Liver (tissue), 9 donors: ENCODE measurements around the gene MLLT3. TPM values are rescaled to one million over a fixed set of nuclear protein-coding genes. Genes with fewer than 3 reads are reported as not detected.

ENCODE experiments used
- DNase-seq: peaks from one replicate; pipeline ENCODE4 v3.0.0-alpha.2; 2017; ENCODE audit warnings: low spot score
- H3K27ac ChIP-seq, 2 donors: one replicate each; pipeline ENCODE4 v1.7.0; 2013; ENCODE audit warnings: inconsistent platforms in 2 of 2, low read length in 2 of 2, control low read depth in 1 of 2, low read depth in 1 of 2, mild to moderate bottlenecking in 1 of 2
- H3K27me3 ChIP-seq, 4 donors: one replicate each; pipeline versions ENCODE4 v1.6.1 to v1.7.0; 2013; ENCODE audit warnings: low read length in 3 of 4, inconsistent platforms in 1 of 4, mild to moderate bottlenecking in 1 of 4, moderate library complexity in 1 of 4; ENCODE audit not compliant: control insufficient read depth in 4 of 4, insufficient read depth in 4 of 4
- H3K36me3 ChIP-seq, 4 donors: one replicate each; pipeline versions ENCODE4 v1.6.1 to v1.7.0; 2013; ENCODE audit warnings: low read length in 3 of 4, mild to moderate bottlenecking in 3 of 4, low read depth in 1 of 4, moderate library complexity in 1 of 4; ENCODE audit not compliant: control insufficient read depth in 4 of 4, insufficient read depth in 3 of 4
- H3K4me1 ChIP-seq, 4 donors: one replicate each; pipeline versions ENCODE4 v1.6.1 to v1.7.0; 2013; ENCODE audit warnings: low read length in 3 of 4, mild to moderate bottlenecking in 3 of 4, moderate library complexity in 1 of 4; ENCODE audit not compliant: control insufficient read depth in 4 of 4, insufficient read depth in 4 of 4
- H3K4me3 ChIP-seq, 3 donors: one replicate each; pipeline versions ENCODE4 v1.6.1 to v1.7.0; 2013; ENCODE audit warnings: low read length in 3 of 3, control low read depth in 1 of 3, low read depth in 1 of 3, mild to moderate bottlenecking in 1 of 3
- H3K9ac ChIP-seq, 2 donors: one replicate each; pipeline ENCODE4 v1.7.0; 2013; ENCODE audit warnings: low read length in 2 of 2, mild to moderate bottlenecking in 2 of 2, moderate library complexity in 2 of 2, control low read depth in 1 of 2, low read depth in 1 of 2
- H3K9me3 ChIP-seq, 4 donors: one replicate each; pipeline versions ENCODE4 v1.6.1 to v1.7.0; 2013; ENCODE audit warnings: low read length in 3 of 4; ENCODE audit not compliant: control insufficient read depth in 4 of 4
- CTCF ChIP-seq: fragments of 150-350 bp; IDR thresholded peaks from 2 replicates; pipeline ENCODE4 v1.5.1; 2017; ENCODE audit warnings: improper control_type of control experiment, low read depth, low read length; ENCODE audit not compliant: missing input control
- EGR1 ChIP-seq, 2 donors: IDR thresholded peaks; 2 replicates each; pipeline ENCODE4 v1.6.1; 2016 to 2018; ENCODE audit warnings: antibody characterized with exemption in 2 of 2, low read depth in 2 of 2
- FOXA1 ChIP-seq: IDR thresholded peaks from 2 replicates; pipeline ENCODE4 v1.6.1; 2016; ENCODE audit warnings: antibody characterized with exemption
- FOXA2 ChIP-seq: IDR thresholded peaks from 2 replicates; pipeline ENCODE4 v1.6.1; 2016; ENCODE audit warnings: antibody characterized with exemption
- HNF4A ChIP-seq, 2 donors: conservative IDR thresholded peaks; 2 replicates each; pipeline ENCODE4 v1.6.1; 2016; ENCODE audit warnings: antibody characterized with exemption in 2 of 2, mild to moderate bottlenecking in 2 of 2
- HNF4G ChIP-seq: IDR thresholded peaks from 2 replicates; pipeline ENCODE4 v1.6.1; 2016; ENCODE audit warnings: antibody characterized with exemption
- JUND ChIP-seq, 2 donors: IDR thresholded peaks; 2 replicates each; pipeline ENCODE4 v1.6.1; 2016; ENCODE audit warnings: antibody characterized with exemption in 2 of 2
- MAX ChIP-seq: IDR thresholded peaks from 2 replicates; pipeline ENCODE4 v1.6.1; 2016; ENCODE audit warnings: antibody characterized with exemption
- NR2F2 ChIP-seq: IDR thresholded peaks from 2 replicates; pipeline ENCODE4 v1.6.1; 2016; ENCODE audit warnings: antibody characterized with exemption
- RXRA ChIP-seq, 2 donors: IDR thresholded peaks; 2 replicates each; pipeline ENCODE4 v1.6.1; 2017 to 2018; ENCODE audit warnings: antibody characterized with exemption in 2 of 2, mild to moderate bottlenecking in 1 of 2
- SP1 ChIP-seq: IDR thresholded peaks from 2 replicates; pipeline ENCODE4 v1.6.1; 2018; ENCODE audit warnings: antibody characterized with exemption, mild to moderate bottlenecking
- TAF1 ChIP-seq: conservative IDR thresholded peaks from 2 replicates; pipeline ENCODE4 v1.6.1; 2016; ENCODE audit warnings: antibody characterized with exemption, mild to moderate bottlenecking
- ZBTB33 ChIP-seq: IDR thresholded peaks from 2 replicates; pipeline ENCODE4 v1.6.1; 2016; ENCODE audit warnings: antibody characterized with exemption
- WGBS: extraction: QIAGEN DNeasy Blood & Tissue Kit; methylation state at CpG from one replicate; pipeline ENCODE4 v1.1.7; 2013; 5-methylcytosine and 5-hydroxymethylcytosine counted together
- polyA plus RNA-seq, 2 donors: library from polyadenylated mRNA; stranded (reverse) in 1 of 2; unstranded in 1 of 2; fragments of 200-250 nt in 1 of 2; fragments of >200 nt in 1 of 2; fragmentation: Nextera tagmentation in 1 of 2; extraction: Ambion mirVana in 1 of 2; gene quantifications; one replicate each; pipeline versions ENCODE4 v1.2.1 to v1.2.3, GENCODE V29; 2013 to 2015
- total RNA-seq, 2 donors: library from RNA; depleted of rRNA; stranded (reverse); fragments of >200 nt; gene quantifications; one replicate each; pipeline ENCODE4 v1.2.3, GENCODE V29; 2014
- TF ChIP-seq, protein P1 (sequence below): IDR thresholded peaks from 2 replicates; pipeline ENCODE4 v1.6.1; 2016; ENCODE audit warnings: antibody characterized with exemption, mild to moderate bottlenecking
- TF ChIP-seq, protein P2 (sequence below): IDR thresholded peaks from 2 replicates; pipeline ENCODE4 v1.6.1; 2016; ENCODE audit warnings: antibody characterized with exemption
- donor health status: healthy.
- donor health status: healthy.
- donor health status: healthy.
- donor health status: healthy.
- donor health status: healthy.

MLLT3 gene
- total and polyA plus RNA-seq, 4 donors = 0.79 to 25.5 (median 1.3) TPM

DNA sequence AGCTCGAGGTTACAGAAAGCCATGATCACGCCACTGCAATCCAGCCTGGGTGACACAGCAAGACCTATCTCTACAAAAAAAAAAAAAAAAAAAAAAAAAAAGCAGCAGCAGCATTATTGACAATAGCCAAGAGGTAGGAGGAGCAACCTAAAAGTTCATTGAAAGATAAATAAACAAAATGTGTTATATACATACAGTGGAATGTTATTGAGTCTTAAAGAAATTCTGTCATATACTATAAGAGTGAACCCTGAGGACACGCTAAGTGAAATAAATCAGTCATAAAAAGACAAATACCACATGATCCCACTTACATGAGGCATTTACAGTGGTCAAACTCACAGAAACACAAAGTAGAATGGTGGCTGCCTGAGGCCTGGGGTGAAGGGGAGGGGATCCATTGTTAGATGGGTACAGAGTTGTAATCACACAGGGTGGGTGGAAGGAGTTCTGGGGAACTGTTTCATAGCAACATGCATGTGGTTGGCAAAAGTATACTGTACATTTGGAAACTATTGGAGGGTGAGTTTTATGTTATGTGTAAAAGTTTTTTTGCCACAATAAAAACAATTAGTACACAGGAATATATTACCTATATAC, 77.2 kb downstream of the MLLT3 start:
- TF ChIP-seq JUND (IDR thresholded peaks at IDR 0.05) (no peak), ZBTB33 (no peak), MAX (no peak), HNF4A (conservative IDR thresholded peaks at IDR 0.05) (no peak), FOXA2 (no peak), FOXA1 (no peak), SP1 (no peak), HNF4G (no peak), EGR1 (IDR thresholded peaks at IDR 0.05; ENCODE audit: low read depth in 2 of 2) (no peak), NR2F2 (no peak), CTCF (no peak), TAF1 (no peak), RXRA (IDR thresholded peaks at IDR 0.05) (no peak)
- TF ChIP-seq, protein P1, sequence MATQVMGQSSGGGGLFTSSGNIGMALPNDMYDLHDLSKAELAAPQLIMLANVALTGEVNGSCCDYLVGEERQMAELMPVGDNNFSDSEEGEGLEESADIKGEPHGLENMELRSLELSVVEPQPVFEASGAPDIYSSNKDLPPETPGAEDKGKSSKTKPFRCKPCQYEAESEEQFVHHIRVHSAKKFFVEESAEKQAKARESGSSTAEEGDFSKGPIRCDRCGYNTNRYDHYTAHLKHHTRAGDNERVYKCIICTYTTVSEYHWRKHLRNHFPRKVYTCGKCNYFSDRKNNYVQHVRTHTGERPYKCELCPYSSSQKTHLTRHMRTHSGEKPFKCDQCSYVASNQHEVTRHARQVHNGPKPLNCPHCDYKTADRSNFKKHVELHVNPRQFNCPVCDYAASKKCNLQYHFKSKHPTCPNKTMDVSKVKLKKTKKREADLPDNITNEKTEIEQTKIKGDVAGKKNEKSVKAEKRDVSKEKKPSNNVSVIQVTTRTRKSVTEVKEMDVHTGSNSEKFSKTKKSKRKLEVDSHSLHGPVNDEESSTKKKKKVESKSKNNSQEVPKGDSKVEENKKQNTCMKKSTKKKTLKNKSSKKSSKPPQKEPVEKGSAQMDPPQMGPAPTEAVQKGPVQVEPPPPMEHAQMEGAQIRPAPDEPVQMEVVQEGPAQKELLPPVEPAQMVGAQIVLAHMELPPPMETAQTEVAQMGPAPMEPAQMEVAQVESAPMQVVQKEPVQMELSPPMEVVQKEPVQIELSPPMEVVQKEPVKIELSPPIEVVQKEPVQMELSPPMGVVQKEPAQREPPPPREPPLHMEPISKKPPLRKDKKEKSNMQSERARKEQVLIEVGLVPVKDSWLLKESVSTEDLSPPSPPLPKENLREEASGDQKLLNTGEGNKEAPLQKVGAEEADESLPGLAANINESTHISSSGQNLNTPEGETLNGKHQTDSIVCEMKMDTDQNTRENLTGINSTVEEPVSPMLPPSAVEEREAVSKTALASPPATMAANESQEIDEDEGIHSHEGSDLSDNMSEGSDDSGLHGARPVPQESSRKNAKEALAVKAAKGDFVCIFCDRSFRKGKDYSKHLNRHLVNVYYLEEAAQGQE = no peak
- TF ChIP-seq, protein P2, sequence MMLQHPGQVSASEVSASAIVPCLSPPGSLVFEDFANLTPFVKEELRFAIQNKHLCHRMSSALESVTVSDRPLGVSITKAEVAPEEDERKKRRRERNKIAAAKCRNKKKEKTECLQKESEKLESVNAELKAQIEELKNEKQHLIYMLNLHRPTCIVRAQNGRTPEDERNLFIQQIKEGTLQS = no peak
- H3K27me3 ChIP-seq = no peaks in the 10 kb centered on the region
- no peak overlapping the region for H3K9ac ChIP-seq
- no peak for DNase-seq
- no peak overlapping the region for H3K4me3 ChIP-seq
- H3K4me1 ChIP-seq = no peaks in the 10 kb centered on the region
- 92% methylated on average over 3 of the region's 3 CpGs for WGBS
- no peaks in the 10 kb centered on the region for H3K36me3 ChIP-seq
- peaks cover 0 to 8% (median 6%) of the 10 kb centered on the region in 4 donors for H3K9me3 ChIP-seq
- no peak overlapping the region for H3K27ac ChIP-seq
